H1 (cell line): ENCODE measurements around the gene SLCO4A1.

ENCODE experiments used
- CTCF ChIP-seq, 3 experiments: IDR thresholded peaks; 1 replicate in 2 of 3; 2 replicates in 1 of 3; pipeline versions ENCODE4 v1.5.1 to v1.6.1; 2011; ENCODE audit warnings: low read length in 3 of 3, mild to moderate bottlenecking in 3 of 3, inconsistent platforms in 2 of 3, low read depth in 1 of 3, moderate library complexity in 1 of 3; ENCODE audit not compliant: insufficient read depth in 1 of 3; ENCODE audit errors: control extremely low read depth in 1 of 3
- EP300 ChIP-seq, 2 experiments: IDR thresholded peaks; 1 replicate in 1 of 2; 2 replicates in 1 of 2; pipeline ENCODE4 v1.6.1; 2011 to 2012; ENCODE audit warnings: low read depth in 2 of 2, low read length in 2 of 2, mild to moderate bottlenecking in 2 of 2, borderline replicate concordance in 1 of 2, inconsistent platforms in 1 of 2, moderate library complexity in 1 of 2
- EZH2 ChIP-seq: fragments of 200-600 bp; sonication (generic); IDR thresholded peaks from 2 replicates; pipeline ENCODE4 v1.7.1; 2012; ENCODE audit warnings: low read depth, mild to moderate bottlenecking, moderate library complexity, low read length, inconsistent platforms; ENCODE audit not compliant: severe bottlenecking
- PHF8 ChIP-seq: fragments of 200-600 bp; sonication (generic); conservative IDR thresholded peaks from 2 replicates; pipeline ENCODE4 v1.7.1; 2012; ENCODE audit warnings: low read depth, mild to moderate bottlenecking, inconsistent platforms, low read length, moderate library complexity
- POLR2A ChIP-seq, 2 experiments: IDR thresholded peaks; 1 replicate in 1 of 2; 2 replicates in 1 of 2; pipeline ENCODE4 v1.6.1; 2011; ENCODE audit warnings: low read depth in 2 of 2, low read length in 2 of 2, mild to moderate bottlenecking in 2 of 2; ENCODE audit errors: control extremely low read depth in 1 of 2
- POLR2AphosphoS5 ChIP-seq: IDR thresholded peaks from 2 replicates; pipeline ENCODE4 v1.6.1; 2011; ENCODE audit warnings: low read depth, low read length
- SIN3A ChIP-seq, 2 experiments: IDR thresholded peaks in 1 of 2; conservative IDR thresholded peaks in 1 of 2; 2 replicates each; pipeline ENCODE4 v1.6.1; 2011 to 2012; ENCODE audit warnings: low read length in 2 of 2, improper control_type of control experiment in 1 of 2, low read depth in 1 of 2, mild to moderate bottlenecking in 1 of 2

- TF ChIP-seq CTCF (IDR thresholded peaks at IDR 0.05; ENCODE audit: control extremely low read depth in 1 of 3, insufficient read depth in 1 of 3, low read depth in 1 of 3, low read length in 3 of 3) (no peak), POLR2A (IDR thresholded peaks at IDR 0.05; ENCODE audit: control extremely low read depth in 1 of 2, low read depth in 2 of 2, low read length in 2 of 2) (no peak), POLR2AphosphoS5 (no peak), SIN3A (conservative IDR thresholded peaks at IDR 0.05 in 1 of 2, IDR thresholded peaks at IDR 0.05 in 1 of 2; ENCODE audit: low read depth in 1 of 2, low read length in 2 of 2) (no peak), EZH2 (no peak), PHF8 (no peak), EP300 (IDR thresholded peaks at IDR 0.05; ENCODE audit: borderline replicate concordance in 1 of 2, low read depth in 2 of 2, low read length in 2 of 2) (no peak)
Measured at GRCh38 chr20:62652894-62653305, 10.6 kb downstream of the SLCO4A1 start.
